Fibroblast of lung (primary cell): ENCODE results near the gene EHMT1. TPM values are rescaled to one million over a fixed set of nuclear protein-coding genes. Genes with fewer than 3 reads are reported as not detected.
"Not testable (repeated sequence)": the region's sequence is repeated elsewhere in the genome, so short reads cannot be mapped to it uniquely, and the experiment has no call there.

ENCODE experiments used
- DNase-seq, 2 donors: peaks; one replicate each; pipeline versions ENCODE4 v3.0.0 to v3.0.0-alpha.2; 2010; ENCODE audit warnings: low read depth in 2 of 2
- H2AFZ ChIP-seq: 2 replicates; pipeline ENCODE4 v1.5.1; 2012; ENCODE audit warnings: low read length, control low read depth, inconsistent platforms
- H3K27ac ChIP-seq: 2 replicates; pipeline ENCODE4 v1.5.1; 2011; ENCODE audit warnings: low read length, control low read depth; ENCODE audit not compliant: insufficient read depth
- H3K27me3 ChIP-seq: 2 replicates; pipeline ENCODE4 v1.5.1; 2011; ENCODE audit warnings: mild to moderate bottlenecking, low read length; ENCODE audit not compliant: control insufficient read depth, insufficient read depth
- H3K36me3 ChIP-seq: 2 replicates; pipeline ENCODE4 v1.5.1; 2011; ENCODE audit warnings: low read length; ENCODE audit not compliant: control insufficient read depth, insufficient read depth
- H3K4me1 ChIP-seq: 2 replicates; pipeline ENCODE4 v1.5.1; 2011; ENCODE audit warnings: low read length; ENCODE audit not compliant: control insufficient read depth, insufficient read depth; ENCODE audit errors: extremely low read depth
- H3K4me2 ChIP-seq: 2 replicates; pipeline ENCODE4 v1.5.1; 2011; ENCODE audit warnings: low read length, control low read depth; ENCODE audit not compliant: insufficient read depth; ENCODE audit errors: extremely low read depth
- H3K4me3 ChIP-seq, 4 experiments: fragments of 200-600 bp in 1 of 4; sonication (generic) in 1 of 4; replicated peaks in 1 of 4; 2 replicates each; pipeline ENCODE4 v1.5.1; 2011 to 2016; ENCODE audit warnings: low read length in 4 of 4, low read depth in 3 of 4, mild to moderate bottlenecking in 3 of 4, control low read depth in 2 of 4, inconsistent platforms in 1 of 4, mixed read lengths in 1 of 4; ENCODE audit not compliant: insufficient read depth in 1 of 4; ENCODE audit errors: control extremely low read depth in 1 of 4
- H3K79me2 ChIP-seq: 2 replicates; pipeline ENCODE4 v1.5.1; 2012; ENCODE audit warnings: mild to moderate bottlenecking, low read length, inconsistent platforms; ENCODE audit not compliant: control insufficient read depth, insufficient read depth
- H3K9ac ChIP-seq: 2 replicates; pipeline ENCODE4 v1.5.1; 2011; ENCODE audit warnings: mild to moderate bottlenecking, low read length, control low read depth; ENCODE audit not compliant: insufficient read depth
- H3K9me3 ChIP-seq: 2 replicates; pipeline ENCODE4 v1.5.1; 2012; ENCODE audit warnings: low read depth, low read length; ENCODE audit not compliant: control insufficient read depth, insufficient read depth
- H4K20me1 ChIP-seq: 2 replicates; pipeline ENCODE4 v1.5.1; 2011; ENCODE audit warnings: low read length; ENCODE audit not compliant: control insufficient read depth, insufficient read depth; ENCODE audit errors: extremely low read depth
- CTCF ChIP-seq, 2 donors: IDR thresholded peaks in 1 of 2; conservative IDR thresholded peaks in 1 of 2; 1 replicate in 1 of 2; 2 replicates in 1 of 2; pipeline ENCODE4 v1.5.1; 2011 to 2012; ENCODE audit warnings: low read length in 2 of 2, control low read depth in 1 of 2, inconsistent platforms in 1 of 2, low read depth in 1 of 2, mild to moderate bottlenecking in 1 of 2
- EZH2 ChIP-seq: IDR thresholded peaks from 2 replicates; pipeline ENCODE4 v1.5.1; 2012; ENCODE audit warnings: low read length, control low read depth, mild to moderate bottlenecking; ENCODE audit errors: missing control alignments
- polyA plus RNA-seq, 2 donors: library from polyadenylated mRNA; depleted of rRNA in 1 of 2; stranded (reverse) in 1 of 2; unstranded in 1 of 2; fragments of >200 nt; gene quantifications; 2 replicates each; pipeline ENCODE4 v1.2.1, GENCODE V29; 2011 to 2012; ENCODE audit warnings: missing spikeins in 1 of 2
- total RNA-seq: library from RNA; depleted of rRNA; stranded (reverse); fragments of >200 nt; gene quantifications from 2 replicates; pipeline ENCODE4 v1.2.1, GENCODE V29; 2014

The EHMT1 gene
- total and polyA plus RNA-seq, 2 donors (not counting 1 experiment from before 2014, with no cell fraction given), result 22.4 to 48.6 TPM

GRCh38 chr9:137626464-137626863 lies 7.7 kb downstream of the EHMT1 start:
- H3K9me3 ChIP-seq, result no peaks in the 10 kb centered on the region
- H3K4me1 ChIP-seq, result peaks cover 10% of the 10 kb centered on the region
- no peak overlapping the region for H3K27ac ChIP-seq
- no peak overlapping the region for H3K9ac ChIP-seq
- H3K79me2 ChIP-seq, result peaks cover 85% of the 10 kb centered on the region
- H3K4me2 ChIP-seq, result no peak overlapping the region
- TF ChIP-seq EZH2 (no peak), CTCF (conservative IDR thresholded peaks at IDR 0.05 in 1 of 2, IDR thresholded peaks at IDR 0.05 in 1 of 2; ENCODE audit: low read depth in 1 of 2, low read length in 2 of 2) (no peak)
- H3K4me3 ChIP-seq, result no peak overlapping the region
- H4K20me1 ChIP-seq, result no peaks in the 10 kb centered on the region
- DNase-seq, result no peak
- no peak overlapping the region for H2AFZ ChIP-seq
- H3K27me3 ChIP-seq, result no peaks in the 10 kb centered on the region
- no peaks in the 10 kb centered on the region for H3K36me3 ChIP-seq

- H3K4me1 ChIP-seq, H3K27ac ChIP-seq, H3K9ac ChIP-seq, H3K4me2 ChIP-seq, H3K36me3 ChIP-seq, H3K9me3 ChIP-seq, H3K4me3 ChIP-seq, H2AFZ ChIP-seq, H4K20me1 ChIP-seq, DNase-seq, H3K27me3 ChIP-seq: not testable (repeated sequence)
- peaks cover 88% of the 10 kb centered on the region for H3K79me2 ChIP-seq
Measured at GRCh38 chr9:137627406-137627805, 8.6 kb downstream of the EHMT1 start.

- H3K36me3 ChIP-seq, result no peaks in the 10 kb centered on the region
- no peak overlapping the region for H3K4me3 ChIP-seq
- no peaks in the 10 kb centered on the region for H3K9me3 ChIP-seq
- no peak for DNase-seq
- no peak overlapping the region for H3K9ac ChIP-seq
- peaks cover 16% of the 10 kb centered on the region for H3K4me1 ChIP-seq
- H3K27ac ChIP-seq, result peak overlapping the region; percentile 46
- no peaks in the 10 kb centered on the region for H4K20me1 ChIP-seq
- no peak overlapping the region for H2AFZ ChIP-seq
- H3K79me2 ChIP-seq, result peaks cover 86% of the 10 kb centered on the region
- no peak for TF ChIP-seq EZH2
- no peak for TF ChIP-seq CTCF (conservative IDR thresholded peaks at IDR 0.05 in 1 of 2, IDR thresholded peaks at IDR 0.05 in 1 of 2; ENCODE audit: low read depth in 1 of 2, low read length in 2 of 2)
- H3K27me3 ChIP-seq, result no peaks in the 10 kb centered on the region
- H3K4me2 ChIP-seq, result no peak overlapping the region
Measured at GRCh38 chr9:137630126-137630525, 11.3 kb downstream of the EHMT1 start.
